Mesendoderm (in vitro differentiated cells): ENCODE results near the gene DDX19B. TPM values are rescaled to one million over a fixed set of nuclear protein-coding genes. Genes with fewer than 3 reads are reported as not detected.

ENCODE experiments used
- small RNA-seq: library from polyadenylated mRNA; stranded (forward); fragments of <200 nt; extraction: miRNeasy Mini kit (QIAGEN cat#:217004); gene quantifications from one replicate; pipeline ENCODE3, GENCODE V24; 2013; ENCODE audit not compliant: insufficient read depth

DDX19B gene

Small RNA genes lying within 50 kb of the gene (small RNA-seq; reads per million reads assigned to genes)
- gene RN7SL279P = not detected
